ENCODE data around the gene GPI. TPM values are rescaled to one million over a fixed set of nuclear protein-coding genes. Genes with fewer than 3 reads are reported as not detected.

The GPI gene
- total RNA-seq, 4 donors from 2014 or later: 191 to 292 (median 234) TPM

GRCh38 chr19:34402074-34402600 is 37.1 kb downstream of the GPI start:
- Histone ChIP-seq H3K27me3 (no peaks in the 10 kb centered on the region), H3K4me3 (no peak overlapping the region), H3K9me3 (no peaks in the 10 kb centered on the region), H3K4me1 (no peaks in the 10 kb centered on the region), H3K27ac (no peak overlapping the region), H3K36me3 (peaks cover 0 to 40% (median 0%) of the 10 kb centered on the region in 3 donors)
- no peak for TF ChIP-seq POLR2A (IDR thresholded peaks at IDR 0.05)
- TF ChIP-seq CTCF (IDR thresholded peaks at IDR 0.05): no peak
- no peak for DNase-seq

- no peaks in the 10 kb centered on the region for H3K9me3 ChIP-seq
- no peak for TF ChIP-seq POLR2A (IDR thresholded peaks at IDR 0.05)
- no peak for TF ChIP-seq CTCF (IDR thresholded peaks at IDR 0.05)
- peak overlapping the region; percentile 64 to 99 (median 92) for H3K4me3 ChIP-seq
- H3K36me3 ChIP-seq: peaks cover 0 to 24% (median 0%) of the 10 kb centered on the region in 3 donors
- H3K4me1 ChIP-seq: no peaks in the 10 kb centered on the region
- DNase-seq: no peak
- H3K27me3 ChIP-seq: no peaks in the 10 kb centered on the region
- H3K27ac ChIP-seq: peak overlapping the region in 3 of 4 donors; percentile 38 to 86 (median 51)
These were observed 38.8 kb downstream of the GPI start for GRCh38 chr19:34403784-34404108.

GRCh38 chr19:34404109-34404909 is 39.3 kb downstream of the GPI start, which contains the start of gene PDCD2L:
PDCD2L (plus strand) TSS chr19:34404399; CDS start chr19:34404431, 32 bp downstream.
- Histone ChIP-seq H3K4me1 (no peaks in the 10 kb centered on the region), H3K36me3 (peaks cover 0 to 18% (median 0%) of the 10 kb centered on the region in 3 donors), H3K27me3 (no peaks in the 10 kb centered on the region), H3K27ac (peak within 1 kb of the TSS; percentile 38 to 86 (median 63)), H3K4me3 (peak within 1 kb of the TSS; percentile 64 to 99 (median 92)), H3K9me3 (no peaks in the 10 kb centered on the region)
- TF ChIP-seq CTCF (IDR thresholded peaks at IDR 0.05) (no peak), POLR2A (IDR thresholded peaks at IDR 0.05) (peak; percentile 18 to 53)
- peak; percentile 92 to 97 (median 93) for DNase-seq

- no peak for DNase-seq
- H3K4me3 ChIP-seq: no peak overlapping the region
- H3K4me1 ChIP-seq: no peaks in the 10 kb centered on the region
- TF ChIP-seq POLR2A (IDR thresholded peaks at IDR 0.05) (no peak), CTCF (IDR thresholded peaks at IDR 0.05) (no peak)
- peaks cover 0 to 5% (median 0%) of the 10 kb centered on the region in 3 donors for H3K36me3 ChIP-seq
- H3K27ac ChIP-seq: no peak overlapping the region
- no peaks in the 10 kb centered on the region for H3K27me3 ChIP-seq
- no peaks in the 10 kb centered on the region for H3K9me3 ChIP-seq
These were observed 41.1 kb downstream of the GPI start for GRCh38 chr19:34405892-34406660.

GRCh38 chr19:34408411-34408810 is 43.4 kb downstream of the GPI start:
- TF ChIP-seq POLR2A (IDR thresholded peaks at IDR 0.05) (no peak), CTCF (IDR thresholded peaks at IDR 0.05) (no peak)
- no peak for DNase-seq
- Histone ChIP-seq H3K9me3 (no peaks in the 10 kb centered on the region), H3K36me3 (peaks cover 0 to 5% (median 0%) of the 10 kb centered on the region in 3 donors), H3K27me3 (no peaks in the 10 kb centered on the region), H3K4me1 (no peaks in the 10 kb centered on the region), H3K4me3 (no peak overlapping the region), H3K27ac (no peak overlapping the region)
